OCI-LY3 (cell line): ENCODE results near the gene PLCB1.

Source experiments
- H2AFZ ChIP-seq: fragments of 200-600, 300-600 bp; shearing (Covaris generic); 2 replicates; pipeline ENCODE4 v1.6.0; 2014; ENCODE audit warnings: antibody characterized with exemption, low read depth, low read length
- H3K27ac ChIP-seq: fragments of 200-600, 300-600 bp; sonication (generic); 2 replicates; pipeline ENCODE4 v1.5.1; 2014; ENCODE audit warnings: mild to moderate bottlenecking, low read length, moderate library complexity, mixed read lengths
- H3K27me3 ChIP-seq: fragments of 200-600, 300-600 bp; sonication (generic); 2 replicates; pipeline ENCODE4 v1.6.1; 2014; ENCODE audit warnings: low read depth, low read length, mixed read lengths
- H3K36me3 ChIP-seq: fragments of 200-600, 300-600 bp; sonication (generic); replicated peaks from 2 replicates; pipeline ENCODE3; 2014; ENCODE audit warnings: low read depth, low read length, mixed read lengths
- H3K4me1 ChIP-seq: fragments of 300-600, 200-600 bp; sonication (generic); 2 replicates; pipeline ENCODE4 v1.6.1; 2014; ENCODE audit warnings: low read length, mixed read lengths
- H3K4me2 ChIP-seq: fragments of 200-600, 300-600 bp; sonication (generic); 2 replicates; pipeline ENCODE4 v1.6.1; 2014; ENCODE audit warnings: low read length, mixed read lengths
- H3K4me3 ChIP-seq: fragments of 300-600, 200-600 bp; sonication (generic); 2 replicates; pipeline ENCODE4 v1.5.1; 2014; ENCODE audit warnings: antibody characterized with exemption, mild to moderate bottlenecking, low read length, moderate library complexity
- H3K79me2 ChIP-seq: fragments of 300-600, 200-600 bp; shearing (Covaris generic); 2 replicates; pipeline ENCODE4 v1.6.1; 2014; ENCODE audit warnings: mild to moderate bottlenecking, low read length, mixed read lengths
- H3K9ac ChIP-seq: fragments of 300-600, 200-600 bp; shearing (Covaris generic); 2 replicates; pipeline ENCODE4 v1.6.0; 2014; ENCODE audit warnings: mild to moderate bottlenecking, low read length, moderate library complexity
- H3K9me3 ChIP-seq: fragments of 200-600, 300-600 bp; shearing (Covaris generic); 2 replicates; pipeline ENCODE4 v1.6.1; 2014; ENCODE audit warnings: low read length, mixed read lengths; ENCODE audit not compliant: insufficient read depth
- H4K20me1 ChIP-seq: fragments of 200-600, 300-600 bp; sonication (generic); 2 replicates; pipeline ENCODE4 v1.6.1; 2016; ENCODE audit warnings: low read length, mixed read lengths; ENCODE audit not compliant: insufficient read depth
- EZH2phosphoT487 ChIP-seq: fragments of 200-600 bp; shearing (Covaris generic); IDR thresholded peaks from 2 replicates; pipeline ENCODE4 v1.6.1; 2018; ENCODE audit warnings: antibody characterized with exemption, mixed run types, low read depth
- TF ChIP-seq, protein P1 (sequence below): fragments of 200-600, 300-600 bp; sonication (generic); IDR thresholded peaks from 2 replicates; pipeline ENCODE4 v1.5.1; 2014; ENCODE audit warnings: antibody characterized with exemption, low read length, low read depth

Gene PLCB1

DNA sequence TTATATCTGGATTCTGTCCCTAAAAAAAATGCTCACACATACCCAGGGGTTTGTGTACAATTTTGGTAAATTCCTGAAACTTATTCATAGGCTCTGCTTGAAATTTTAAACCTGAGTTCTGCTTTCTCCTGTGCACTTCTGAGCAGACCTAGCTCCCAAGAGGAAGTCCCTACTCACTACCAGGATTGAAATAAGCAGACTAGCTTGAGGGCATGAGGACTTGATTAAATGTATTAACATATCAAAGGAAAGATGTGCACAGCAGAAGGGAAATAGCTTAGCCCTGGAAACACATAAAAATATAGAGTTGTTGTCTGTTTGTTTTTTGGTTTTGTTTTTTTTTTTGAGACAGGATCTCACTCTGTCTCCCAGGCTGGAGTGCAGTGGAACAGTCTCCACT, 785.0 kb downstream of the PLCB1 start:
- H3K4me3 ChIP-seq: no peak overlapping the region
- H3K4me2 ChIP-seq: no peak overlapping the region
- no peaks in the 10 kb centered on the region for H3K4me1 ChIP-seq
- no peaks in the 10 kb centered on the region for H4K20me1 ChIP-seq
- no peak overlapping the region for H3K27ac ChIP-seq
- no peaks in the 10 kb centered on the region for H3K36me3 ChIP-seq
- H3K27me3 ChIP-seq: no peaks in the 10 kb centered on the region
- no peaks in the 10 kb centered on the region for H3K79me2 ChIP-seq
- H3K9me3 ChIP-seq: no peaks in the 10 kb centered on the region
- no peak for TF ChIP-seq EZH2phosphoT487
- TF ChIP-seq, protein P1, sequence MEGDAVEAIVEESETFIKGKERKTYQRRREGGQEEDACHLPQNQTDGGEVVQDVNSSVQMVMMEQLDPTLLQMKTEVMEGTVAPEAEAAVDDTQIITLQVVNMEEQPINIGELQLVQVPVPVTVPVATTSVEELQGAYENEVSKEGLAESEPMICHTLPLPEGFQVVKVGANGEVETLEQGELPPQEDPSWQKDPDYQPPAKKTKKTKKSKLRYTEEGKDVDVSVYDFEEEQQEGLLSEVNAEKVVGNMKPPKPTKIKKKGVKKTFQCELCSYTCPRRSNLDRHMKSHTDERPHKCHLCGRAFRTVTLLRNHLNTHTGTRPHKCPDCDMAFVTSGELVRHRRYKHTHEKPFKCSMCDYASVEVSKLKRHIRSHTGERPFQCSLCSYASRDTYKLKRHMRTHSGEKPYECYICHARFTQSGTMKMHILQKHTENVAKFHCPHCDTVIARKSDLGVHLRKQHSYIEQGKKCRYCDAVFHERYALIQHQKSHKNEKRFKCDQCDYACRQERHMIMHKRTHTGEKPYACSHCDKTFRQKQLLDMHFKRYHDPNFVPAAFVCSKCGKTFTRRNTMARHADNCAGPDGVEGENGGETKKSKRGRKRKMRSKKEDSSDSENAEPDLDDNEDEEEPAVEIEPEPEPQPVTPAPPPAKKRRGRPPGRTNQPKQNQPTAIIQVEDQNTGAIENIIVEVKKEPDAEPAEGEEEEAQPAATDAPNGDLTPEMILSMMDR: no peak
- no peak overlapping the region for H2AFZ ChIP-seq
- H3K9ac ChIP-seq: no peak overlapping the region

DNA sequence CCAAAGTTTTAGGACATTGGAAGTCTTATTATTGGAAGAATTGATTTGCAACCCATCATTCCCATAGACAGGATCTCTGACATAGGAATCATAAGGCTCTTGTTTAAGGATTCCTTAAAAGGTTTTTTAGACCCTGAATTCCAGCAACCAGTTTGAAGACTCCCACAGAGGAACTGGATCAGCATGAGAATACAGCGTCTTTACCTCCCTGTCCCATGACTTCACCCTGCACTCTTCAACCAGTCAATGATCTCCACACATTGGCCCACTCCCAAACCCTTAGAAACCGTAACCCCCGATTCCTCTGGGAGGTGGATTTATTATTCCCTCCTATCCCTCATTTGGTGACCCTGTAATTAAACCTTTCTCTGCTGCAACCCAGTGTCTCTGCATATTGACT, 786.1 kb downstream of the PLCB1 start:
- Histone ChIP-seq H3K36me3 (no peaks in the 10 kb centered on the region), H4K20me1 (no peaks in the 10 kb centered on the region), H3K4me2 (no peak overlapping the region), H3K9ac (no peak overlapping the region), H3K4me1 (no peaks in the 10 kb centered on the region), H3K27me3 (no peaks in the 10 kb centered on the region), H3K4me3 (no peak overlapping the region), H2AFZ (no peak overlapping the region), H3K79me2 (no peaks in the 10 kb centered on the region), H3K9me3 (no peaks in the 10 kb centered on the region), H3K27ac (no peak overlapping the region)
- TF ChIP-seq, protein P1: no peak
- TF ChIP-seq EZH2phosphoT487: no peak

DNA sequence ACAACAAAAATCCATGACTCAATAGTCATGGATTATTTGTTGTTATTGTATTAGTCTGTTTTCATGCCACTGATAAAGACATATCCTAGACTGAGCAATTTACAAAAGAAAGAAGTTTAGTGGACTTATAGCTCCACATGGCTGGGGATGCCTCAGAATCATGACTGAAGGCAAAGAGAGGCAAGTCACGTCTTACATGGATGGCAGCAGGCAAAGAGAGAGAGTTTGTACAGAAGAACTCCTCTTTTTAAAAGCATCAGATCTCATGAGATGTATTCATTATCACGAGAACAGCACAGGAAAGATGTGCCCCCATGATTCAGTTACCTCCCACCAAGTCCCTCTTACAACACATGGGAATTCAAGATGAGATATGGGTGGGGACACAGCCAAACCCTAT, 792.5 kb downstream of the PLCB1 start:
- no peak overlapping the region for H2AFZ ChIP-seq
- H3K36me3 ChIP-seq: no peaks in the 10 kb centered on the region
- no peak overlapping the region for H3K27ac ChIP-seq
- no peaks in the 10 kb centered on the region for H3K27me3 ChIP-seq
- H3K9me3 ChIP-seq: no peaks in the 10 kb centered on the region
- H3K4me1 ChIP-seq: no peaks in the 10 kb centered on the region
- no peaks in the 10 kb centered on the region for H4K20me1 ChIP-seq
- no peak overlapping the region for H3K4me2 ChIP-seq
- H3K4me3 ChIP-seq: no peak overlapping the region
- H3K79me2 ChIP-seq: no peaks in the 10 kb centered on the region
- TF ChIP-seq, protein P1: no peak
- no peak for TF ChIP-seq EZH2phosphoT487
- H3K9ac ChIP-seq: no peak overlapping the region

DNA sequence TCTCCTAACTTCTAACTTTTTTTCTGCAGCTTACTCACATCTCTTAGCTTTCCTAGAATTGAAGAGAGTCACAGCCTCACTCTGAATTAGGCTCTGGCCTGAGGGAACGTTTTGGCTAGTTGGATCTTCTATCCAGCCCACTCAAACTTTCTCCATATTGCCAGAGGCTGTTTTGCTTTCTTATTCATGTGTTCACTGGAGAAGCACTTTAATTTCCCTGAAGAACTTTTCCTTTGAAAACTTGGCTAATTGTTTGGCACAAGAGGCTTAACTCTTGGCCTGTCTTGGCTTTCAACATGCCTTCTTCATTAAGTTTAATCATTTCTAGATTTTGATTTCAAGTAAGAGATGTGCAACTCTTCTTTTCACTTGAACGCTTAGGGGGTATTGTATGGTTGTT, 798.7 kb downstream of the PLCB1 start:
- no peak overlapping the region for H2AFZ ChIP-seq
- no peak overlapping the region for H3K4me3 ChIP-seq
- no peak overlapping the region for H3K4me2 ChIP-seq
- no peaks in the 10 kb centered on the region for H3K4me1 ChIP-seq
- no peaks in the 10 kb centered on the region for H3K79me2 ChIP-seq
- no peak for TF ChIP-seq EZH2phosphoT487
- TF ChIP-seq, protein P1: no peak
- H3K9me3 ChIP-seq: no peaks in the 10 kb centered on the region
- no peaks in the 10 kb centered on the region for H4K20me1 ChIP-seq
- 0 out of 2 replicates have a peak, but pooled peaks cover 4% of the 10 kb centered on the region for H3K27me3 ChIP-seq
- no peak overlapping the region for H3K9ac ChIP-seq
- H3K27ac ChIP-seq: no peak overlapping the region
- H3K36me3 ChIP-seq: no peaks in the 10 kb centered on the region
